Adrenal gland (tissue), 12 donors: ENCODE measurements around the gene PLCB1. TPM values are rescaled to one million over a fixed set of nuclear protein-coding genes. Genes with fewer than 3 reads are reported as not detected.
A peak's percentile ranks its signal among the peaks of the same experiment; 100 is the strongest.

Experiments
- DNase-seq, 7 donors: peaks; one replicate each; pipeline ENCODE4 v3.0.0-alpha.2; 2019 to 2020
- H3K27ac ChIP-seq, 5 donors: fragments of 200-600 bp; sonication (generic) in 4 of 5; 1 replicate in 3 of 5; 2 replicates in 2 of 5; pipeline versions ENCODE4 v1.5.1 to v1.8.0; 2016 to 2020; ENCODE audit warnings: mild to moderate bottlenecking in 1 of 5
- H3K27me3 ChIP-seq: fragments of 200-600 bp; 2 replicates; pipeline ENCODE4 v1.8.0; 2021
- H3K36me3 ChIP-seq, 2 donors: fragments of 200-600 bp; replicated peaks in 1 of 2; 1 replicate in 1 of 2; 2 replicates in 1 of 2; pipeline versions ENCODE4 v1.5.1 to v1.8.0; 2018 to 2022
- H3K4me1 ChIP-seq, 2 donors: fragments of 200-600 bp; replicated peaks in 1 of 2; 1 replicate in 1 of 2; 2 replicates in 1 of 2; pipeline versions ENCODE4 v1.5.1 to v1.8.0; 2018 to 2021
- H3K4me3 ChIP-seq, 4 donors: fragments of 200-600 bp; sonication (generic) in 3 of 4; one replicate each; pipeline ENCODE4 v1.5.1; 2016 to 2018
- H3K9me3 ChIP-seq, 3 donors: fragments of 200-600 bp; sonication (generic) in 1 of 3; replicated peaks in 1 of 3; 1 replicate in 2 of 3; 2 replicates in 1 of 3; pipeline versions ENCODE4 v1.5.1 to v1.8.0; 2016 to 2021
- CTCF ChIP-seq, 6 experiments: fragments of 450-650 bp in 4 of 6; fragments of 200-600 bp in 2 of 6; sonication (generic) in 1 of 6; IDR thresholded peaks; 1 replicate in 5 of 6; 2 replicates in 1 of 6; pipeline versions ENCODE4 v1.5.1 to v1.8.0; 2016 to 2021; ENCODE audit warnings: antibody characterized with exemption in 6 of 6, mild to moderate bottlenecking in 2 of 6, moderate library complexity in 1 of 6
- POLR2A ChIP-seq, 2 donors: fragments of 450-650 bp; IDR thresholded peaks; one replicate each; pipeline ENCODE4 v1.6.1; 2017; ENCODE audit warnings: antibody characterized with exemption in 2 of 2, mild to moderate bottlenecking in 2 of 2, moderate library complexity in 1 of 2
- WGBS, 4 donors: extraction: QIAGEN DNeasy Blood & Tissue Kit in 2 of 4; methylation state at CpG; one replicate each; pipeline versions ENCODE4 v1.1.5 to v1.1.7; 2013 to 2017; 5-methylcytosine and 5-hydroxymethylcytosine counted together
- intact Hi-C, 2 donors: fragments of 100-400 bp; cut with DNase I; formaldehyde crosslinking; loops; one replicate each; pipeline versions ENCODE4 v1.14.1 to v1.15.0; 2022 to 2023
- polyA plus RNA-seq, 3 donors: library from polyadenylated mRNA; stranded (reverse); fragments of 200-250 nt in 2 of 3; fragments of 350-450 nt in 1 of 3; fragmentation: Illumina TruSeq in 1 of 3; extraction: RNeasy Lipid Tissue Mini Kit (QIAGEN cat#74804) in 1 of 3; gene quantifications; one replicate each; pipeline ENCODE4 v1.2.3, GENCODE V29; 2013 to 2014
- total RNA-seq, 9 donors: library from RNA; depleted of rRNA in 4 of 9; stranded (reverse); fragments of >200 nt in 4 of 9; fragments of 120-200 nt in 1 of 9; fragmentation: NEBNext Ultra II Directional in 1 of 9; extraction: Animal tissue kit (Norgen Biotek cat#: 25700) in 1 of 9; gene quantifications; one replicate each; pipeline versions ENCODE4 v1.1.0 to v1.2.4, GENCODE V29; 2013 to 2023
- donor health status: healthy with polysubstance abuse.
- donor health status: Bipolar disorder and iron deficiency.
- donor health status: DM: yes; HTN: yes; CAD: no.
- donor health status: DM: no; HTN: no; CAD: no.
- donor health status: DM: no; HTN: no; CAD: no.
- donor health status: DM: yes; HTN: yes; CAD: no.

PLCB1 gene
- total and polyA plus RNA-seq, 12 donors = 7.7 to 56.6 (median 27.9) TPM

- no peak for DNase-seq
- H3K4me1 ChIP-seq = peaks cover 0 to 13% of the 10 kb centered on the region in 2 donors
- intact Hi-C loops = no loop called here
- H3K4me3 ChIP-seq = no peak overlapping the region
- H3K9me3 ChIP-seq = no peaks in the 10 kb centered on the region
- TF ChIP-seq POLR2A (IDR thresholded peaks at IDR 0.05) (no peak), CTCF (IDR thresholded peaks at IDR 0.05) (no peak)
- H3K27ac ChIP-seq = no peak overlapping the region
- H3K36me3 ChIP-seq = no peaks in the 10 kb centered on the region
- no peaks in the 10 kb centered on the region for H3K27me3 ChIP-seq
These were observed 441.6 kb downstream of the PLCB1 start for GRCh38 chr20:8573686-8574085.

GRCh38 chr20:8575114-8575513, 443.0 kb downstream of the PLCB1 start:
- TF ChIP-seq CTCF (IDR thresholded peaks at IDR 0.05) (no peak), POLR2A (IDR thresholded peaks at IDR 0.05) (no peak)
- no peak for DNase-seq
- Histone ChIP-seq H3K9me3 (no peaks in the 10 kb centered on the region), H3K27me3 (no peaks in the 10 kb centered on the region), H3K36me3 (no peaks in the 10 kb centered on the region), H3K4me3 (no peak overlapping the region), H3K4me1 (peaks cover 0 to 13% of the 10 kb centered on the region in 2 donors), H3K27ac (no peak overlapping the region)
- intact Hi-C loops = no loop called here
- WGBS, 4 donors = 86 to 95% (median 92%) methylated on average over 3 of the region's 3 CpGs

- WGBS, 4 donors = 43 to 60% (median 49%) methylated on average over 3 of the region's 3 CpGs
- Histone ChIP-seq H3K4me3 (no peak overlapping the region), H3K27me3 (no peaks in the 10 kb centered on the region), H3K27ac (peak overlapping the region in 2 of 5 donors; percentile 15 to 31), H3K4me1 (peaks cover 0 to 13% of the 10 kb centered on the region in 2 donors), H3K9me3 (no peaks in the 10 kb centered on the region), H3K36me3 (no peaks in the 10 kb centered on the region)
- no peak for DNase-seq
- no peak for TF ChIP-seq CTCF (IDR thresholded peaks at IDR 0.05)
- TF ChIP-seq POLR2A (IDR thresholded peaks at IDR 0.05) = no peak
- intact Hi-C loops = no loop called here
These were observed 446.2 kb downstream of the PLCB1 start for GRCh38 chr20:8578161-8578865.

GRCh38 chr20:8579035-8579434, 447.0 kb downstream of the PLCB1 start:
- intact Hi-C loops = no loop called here
- no peaks in the 10 kb centered on the region for H3K36me3 ChIP-seq
- H3K27ac ChIP-seq = no peak overlapping the region
- WGBS, 4 donors = 89 to 97% (median 92%) methylated on average over 3 of the region's 3 CpGs
- no peaks in the 10 kb centered on the region for H3K9me3 ChIP-seq
- no peak overlapping the region for H3K4me3 ChIP-seq
- TF ChIP-seq POLR2A (IDR thresholded peaks at IDR 0.05) (no peak), CTCF (IDR thresholded peaks at IDR 0.05) (no peak)
- peaks cover 0 to 13% of the 10 kb centered on the region in 2 donors for H3K4me1 ChIP-seq
- H3K27me3 ChIP-seq = no peaks in the 10 kb centered on the region
- no peak for DNase-seq
